ENCODE results near the gene PSAT1. TPM values are rescaled to one million over a fixed set of nuclear protein-coding genes. Genes with fewer than 3 reads are reported as not detected.

The PSAT1 gene
- 100 to 1,000 TPM; 145 to 190 TPM for total RNA-seq

GRCh38 chr9:78296893-78297671 is at the start of gene PSAT1:
TSS of gene PSAT1 (plus strand) at chr9:78297125. CDS start at chr9:78297211, 86 bp downstream.
- POLR2A ChIA-PET, result interaction anchor here (0.5 to 1.2 kb wide), 4 partner anchors 16 to 179 kb away, joined by 3 read pairs; no protein-coding TSS in a partner anchor
- peak within 1 kb of the TSS; percentile 91 for H3K4me3 Mint-ChIP-seq
- peak; percentile 96 for DNase-seq
- peak; percentile 98 for ATAC-seq
- intact Hi-C loops (cut with DNase I, micrococcal nuclease), result loop anchor here (1.0 to 10.0 kb wide), 10 partner anchors 36 to 1275 kb away; partner anchors contain the start of genes CEP78 (in 2 of the 2), GNAQ (in 2 of the 2), TLE4 (in 2 of the 2) and VPS13A (in 2 of the 2)
- CTCF ChIA-PET, result interaction anchor here (0.6 to 3.7 kb wide), 9 partner anchors 9 to 954 kb away, joined by 3 to 13 read pairs (median 3); no protein-coding TSS in a partner anchor
- H3K4me1 Mint-ChIP-seq, result peaks cover 29% of the 10 kb centered on the region
- peak within 1 kb of the TSS; percentile 97 for H3K27ac Mint-ChIP-seq
- H3K9me3 Mint-ChIP-seq (ENCODE audit: low read depth), result no peaks in the 10 kb centered on the region
- no peaks in the 10 kb centered on the region for H3K27me3 Mint-ChIP-seq
- H3K36me3 Mint-ChIP-seq (ENCODE audit: low read depth), result peaks cover 32% of the 10 kb centered on the region

- Mint-ChIP-seq H3K27ac (no peak overlapping the region), H3K4me3 (no peak overlapping the region), H3K36me3 (ENCODE audit: low read depth) (peaks cover 32% of the 10 kb centered on the region), H3K9me3 (ENCODE audit: low read depth) (no peaks in the 10 kb centered on the region), H3K4me1 (no peaks in the 10 kb centered on the region), H3K27me3 (no peaks in the 10 kb centered on the region)
- ChIA-PET POLR2A (no interaction called here), CTCF (interaction anchor here (1.2 kb wide), 1 partner anchor 191 kb away, joined by 4 read pairs; no protein-coding TSS in a partner anchor)
- ATAC-seq, result no peak
- intact Hi-C loops (cut with DNase I, micrococcal nuclease), result no loop called here
- no peak for DNase-seq
These were observed 48.3 kb upstream of the PSAT1 start for GRCh38 chr9:78248635-78249034.

GRCh38 chr9:78249542-78249941 is 47.4 kb upstream of the PSAT1 start:
- ChIA-PET CTCF (interaction anchor here (0.7 to 1.8 kb wide), 3 partner anchors 120 to 397 kb away, joined by 3 to 5 read pairs (median 3); no protein-coding TSS in a partner anchor), POLR2A (no interaction called here)
- DNase-seq (no peak), ATAC-seq (no peak)
- no peak overlapping the region for H3K27ac Mint-ChIP-seq
- H3K4me1 Mint-ChIP-seq, result no peaks in the 10 kb centered on the region
- H3K36me3 Mint-ChIP-seq (ENCODE audit: low read depth), result peaks cover 34% of the 10 kb centered on the region
- H3K4me3 Mint-ChIP-seq, result no peak overlapping the region
- H3K27me3 Mint-ChIP-seq, result no peaks in the 10 kb centered on the region
- intact Hi-C loops (cut with DNase I, micrococcal nuclease), result no loop called here
- H3K9me3 Mint-ChIP-seq (ENCODE audit: low read depth), result no peaks in the 10 kb centered on the region

- peaks cover 20% of the 10 kb centered on the region for H3K36me3 Mint-ChIP-seq (ENCODE audit: low read depth)
These were observed 44.3 kb upstream of the PSAT1 start for GRCh38 chr9:78252616-78253015.

GRCh38 chr9:78253285-78253684 is 43.6 kb upstream of the PSAT1 start:
- DNase-seq (no peak), ATAC-seq (no peak)
- Mint-ChIP-seq H3K27ac (no peak overlapping the region), H3K4me1 (no peaks in the 10 kb centered on the region), H3K4me3 (no peak overlapping the region), H3K27me3 (no peaks in the 10 kb centered on the region), H3K9me3 (ENCODE audit: low read depth) (no peaks in the 10 kb centered on the region), H3K36me3 (ENCODE audit: low read depth) (peaks cover 19% of the 10 kb centered on the region)
- ChIA-PET CTCF (no interaction called here), POLR2A (interaction anchor here (0.6 kb wide), 1 partner anchor 14 kb away, joined by 3 read pairs; no protein-coding TSS in a partner anchor)
- intact Hi-C loops (cut with DNase I, micrococcal nuclease), result no loop called here

More at GRCh38 chr9:78252616-78253015, 44.3 kb upstream of the PSAT1 start:
- no peak overlapping the region for H3K27ac Mint-ChIP-seq
- DNase-seq (no peak), ATAC-seq (no peak)
- no peak overlapping the region for H3K4me3 Mint-ChIP-seq
- ChIA-PET POLR2A (no interaction called here), CTCF (no interaction called here)
- H3K4me1 Mint-ChIP-seq, result no peaks in the 10 kb centered on the region
- intact Hi-C loops (cut with DNase I, micrococcal nuclease), result no loop called here
- no peaks in the 10 kb centered on the region for H3K27me3 Mint-ChIP-seq
- no peaks in the 10 kb centered on the region for H3K9me3 Mint-ChIP-seq (ENCODE audit: low read depth)

GRCh38 chr9:78261403-78262001 is 35.4 kb upstream of the PSAT1 start:
- ATAC-seq, result no peak
- Mint-ChIP-seq H3K27me3 (no peaks in the 10 kb centered on the region), H3K9me3 (ENCODE audit: low read depth) (no peaks in the 10 kb centered on the region), H3K36me3 (ENCODE audit: low read depth) (peaks cover 14% of the 10 kb centered on the region), H3K4me1 (no peaks in the 10 kb centered on the region), H3K27ac (no peak overlapping the region), H3K4me3 (no peak overlapping the region)
- POLR2A ChIA-PET, result no interaction called here
- no peak for DNase-seq
- intact Hi-C loops (cut with DNase I, micrococcal nuclease), result loop anchor here (1.0 to 2.0 kb wide), 3 partner anchors 35 to 108 kb away; partner anchors contain the start of gene PSAT1 (in 1 of the 2)
- CTCF ChIA-PET, result interaction anchor here (0.6 to 1.5 kb wide), 6 partner anchors 10 to 1187 kb away, joined by 3 to 7 read pairs (median 3); no protein-coding TSS in a partner anchor

- Mint-ChIP-seq H3K4me3 (no peak overlapping the region), H3K9me3 (ENCODE audit: low read depth) (no peaks in the 10 kb centered on the region), H3K4me1 (no peaks in the 10 kb centered on the region), H3K27me3 (no peaks in the 10 kb centered on the region), H3K27ac (no peak overlapping the region), H3K36me3 (ENCODE audit: low read depth) (peaks cover 20% of the 10 kb centered on the region)
- intact Hi-C loops (cut with DNase I, micrococcal nuclease), result no loop called here
- POLR2A ChIA-PET, result no interaction called here
- ATAC-seq (no peak), DNase-seq (no peak)
- CTCF ChIA-PET, result interaction anchor here (0.6 to 2.0 kb wide), 4 partner anchors 30 to 107 kb away, joined by 3 to 5 read pairs (median 4); partner anchors contain the start of gene PSAT1
These were observed 34.3 kb upstream of the PSAT1 start for GRCh38 chr9:78262655-78263054.

- no peak for DNase-seq
- intact Hi-C loops (cut with DNase I, micrococcal nuclease), result no loop called here
- H3K4me1 Mint-ChIP-seq, result no peaks in the 10 kb centered on the region
- H3K9me3 Mint-ChIP-seq (ENCODE audit: low read depth), result no peaks in the 10 kb centered on the region
- CTCF ChIA-PET, result interaction anchor here (0.9 to 1.1 kb wide), 2 partner anchors 10 to 101 kb away, joined by 3 to 4 read pairs; no protein-coding TSS in a partner anchor
- no peak overlapping the region for H3K27ac Mint-ChIP-seq
- POLR2A ChIA-PET, result no interaction called here
- ATAC-seq, result no peak
- no peaks in the 10 kb centered on the region for H3K27me3 Mint-ChIP-seq
- H3K4me3 Mint-ChIP-seq, result no peak overlapping the region
- H3K36me3 Mint-ChIP-seq (ENCODE audit: low read depth), result peaks cover 36% of the 10 kb centered on the region
These were observed 29.0 kb upstream of the PSAT1 start for GRCh38 chr9:78267889-78268288.

- Mint-ChIP-seq H3K27ac (no peak overlapping the region), H3K4me1 (no peaks in the 10 kb centered on the region), H3K27me3 (no peaks in the 10 kb centered on the region), H3K4me3 (no peak overlapping the region), H3K9me3 (ENCODE audit: low read depth) (no peaks in the 10 kb centered on the region), H3K36me3 (ENCODE audit: low read depth) (peaks cover 34% of the 10 kb centered on the region)
- no peak for ATAC-seq
- DNase-seq, result no peak
- ChIA-PET POLR2A (no interaction called here), CTCF (no interaction called here)
- intact Hi-C loops (cut with DNase I, micrococcal nuclease), result no loop called here
These were observed 27.1 kb upstream of the PSAT1 start for GRCh38 chr9:78269784-78270183.

GRCh38 chr9:78272307-78272706 is 24.6 kb upstream of the PSAT1 start:
- Mint-ChIP-seq H3K27ac (no peak overlapping the region), H3K27me3 (no peaks in the 10 kb centered on the region), H3K4me1 (no peaks in the 10 kb centered on the region), H3K4me3 (no peak overlapping the region), H3K9me3 (ENCODE audit: low read depth) (no peaks in the 10 kb centered on the region), H3K36me3 (ENCODE audit: low read depth) (peaks cover 23% of the 10 kb centered on the region)
- ChIA-PET POLR2A (no interaction called here), CTCF (interaction anchor here (0.6 to 1.8 kb wide), 5 partner anchors 8 to 1270 kb away, joined by 3 to 6 read pairs (median 4); no protein-coding TSS in a partner anchor)
- DNase-seq (no peak), ATAC-seq (no peak)
- intact Hi-C loops (cut with DNase I, micrococcal nuclease), result no loop called here

GRCh38 chr9:78273761-78274160 is 23.2 kb upstream of the PSAT1 start:
- peaks cover 15% of the 10 kb centered on the region for H3K36me3 Mint-ChIP-seq (ENCODE audit: low read depth)
- H3K9me3 Mint-ChIP-seq (ENCODE audit: low read depth), result no peaks in the 10 kb centered on the region
- peaks cover 3% of the 10 kb centered on the region for H3K4me1 Mint-ChIP-seq
- intact Hi-C loops (cut with DNase I, micrococcal nuclease), result no loop called here
- DNase-seq (no peak), ATAC-seq (no peak)
- H3K27me3 Mint-ChIP-seq, result no peaks in the 10 kb centered on the region
- POLR2A ChIA-PET, result no interaction called here
- H3K27ac Mint-ChIP-seq, result no peak overlapping the region
- CTCF ChIA-PET, result interaction anchor here (0.7 to 1.5 kb wide), 2 partner anchors 15 to 23 kb away, joined by 3 read pairs; partner anchors contain the start of gene PSAT1
- H3K4me3 Mint-ChIP-seq, result no peak overlapping the region

All from activated CD4-positive, alpha-beta T cell treated with anti-CD3 and anti-CD28 coated beads for 36 hours (primary cell).